ENCODE results near the gene MTA1.

MTA1 gene

DNA sequence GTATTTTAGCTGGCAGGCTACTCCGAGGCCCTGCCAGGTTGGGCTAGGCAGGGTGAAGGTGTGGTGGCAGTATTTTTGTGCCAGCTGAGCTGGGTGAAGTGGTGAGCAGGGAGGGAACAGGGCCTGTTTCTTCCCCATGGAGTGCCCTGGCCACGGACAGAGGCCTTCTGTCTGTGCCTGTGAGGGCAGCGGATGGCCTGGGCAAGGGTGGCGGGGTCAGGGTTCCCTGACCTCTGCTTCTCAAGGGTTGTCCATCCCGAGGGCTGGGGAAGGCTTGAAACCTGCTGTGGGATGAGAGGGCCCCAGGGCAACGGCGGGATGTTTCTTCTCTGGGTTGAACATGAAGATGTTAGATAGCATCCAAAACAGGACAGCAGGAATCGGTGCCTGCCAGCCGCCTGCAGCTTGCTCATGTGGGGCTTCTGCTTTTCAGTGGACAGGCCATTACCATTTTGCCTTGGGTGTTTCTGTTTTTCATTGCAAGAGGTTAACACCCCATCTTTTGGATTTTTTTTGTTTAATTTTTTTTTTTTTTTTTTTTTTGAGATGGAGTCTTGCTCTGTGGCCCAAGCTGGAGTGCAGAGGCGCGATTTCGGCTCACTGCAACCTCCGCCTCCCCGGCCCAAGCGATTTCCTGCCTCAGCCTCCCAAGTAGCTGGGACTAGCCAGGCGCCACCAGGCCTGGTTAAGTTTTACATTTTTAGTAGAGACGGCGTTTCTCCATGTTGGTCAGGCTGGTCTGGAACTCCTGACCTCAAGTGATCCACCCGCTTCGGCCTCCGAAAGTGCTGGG lies 3.3 kb downstream of the MTA1 start:
- DNase-seq (ENCODE audit: low spot score): no peak

DNA sequence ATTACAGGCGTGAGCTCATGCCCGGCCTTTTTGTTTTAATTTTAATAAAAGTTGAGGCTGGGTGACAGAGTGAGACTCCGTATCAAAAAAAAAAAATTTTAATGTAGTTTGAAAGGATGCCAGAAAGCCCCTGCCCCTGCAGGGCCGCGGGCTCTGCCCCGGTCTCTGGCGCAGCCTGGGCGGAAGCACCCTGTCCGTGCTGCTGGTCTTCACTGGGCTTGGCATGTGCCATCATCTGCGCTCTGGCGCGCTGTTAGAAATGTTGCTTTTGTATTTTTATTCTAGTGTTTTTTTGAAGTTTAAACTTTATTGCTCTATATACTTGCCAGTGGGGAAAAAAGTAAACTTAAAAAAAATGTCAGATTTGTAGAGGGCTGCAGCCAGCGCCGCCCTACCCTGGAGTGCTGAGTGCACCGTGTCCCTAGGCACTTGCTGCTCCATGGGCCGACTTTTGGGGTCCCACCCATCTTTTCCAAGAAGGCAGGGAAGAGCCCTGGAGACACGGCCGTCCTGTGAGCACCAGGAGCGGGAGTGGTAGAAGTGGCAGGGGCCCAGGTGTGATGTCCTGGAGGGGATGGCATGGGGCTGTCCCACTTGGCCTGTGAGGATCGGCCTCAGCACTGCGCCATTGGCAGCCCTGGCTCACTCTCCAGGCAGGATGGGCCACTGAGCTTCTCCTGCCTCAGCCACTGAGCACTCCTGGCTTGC lies 4.0 kb downstream of the MTA1 start:
- no peak for DNase-seq (ENCODE audit: low spot score)

DNA sequence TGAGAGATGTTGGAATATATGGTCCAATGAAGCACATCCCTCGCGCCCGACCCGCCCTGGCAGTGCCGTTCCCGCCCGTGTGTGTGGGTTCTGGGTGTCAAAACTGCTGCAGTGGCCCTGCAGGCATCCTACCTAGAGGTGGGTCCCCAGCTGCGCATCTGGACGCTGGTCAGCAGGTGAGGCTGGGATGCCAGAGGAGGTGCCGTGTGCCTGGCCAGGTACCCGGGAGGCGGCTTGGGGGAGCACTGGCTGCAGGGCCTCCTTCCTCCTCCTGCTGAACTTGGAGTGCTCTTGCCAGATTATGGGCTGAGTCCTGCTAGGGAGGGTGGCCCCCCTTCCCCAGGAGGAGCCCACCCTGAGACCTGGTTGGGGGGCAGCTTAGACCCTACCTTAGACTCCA lies 5.2 kb downstream of the MTA1 start:
- DNase-seq (ENCODE audit: low spot score): no peak

DNA sequence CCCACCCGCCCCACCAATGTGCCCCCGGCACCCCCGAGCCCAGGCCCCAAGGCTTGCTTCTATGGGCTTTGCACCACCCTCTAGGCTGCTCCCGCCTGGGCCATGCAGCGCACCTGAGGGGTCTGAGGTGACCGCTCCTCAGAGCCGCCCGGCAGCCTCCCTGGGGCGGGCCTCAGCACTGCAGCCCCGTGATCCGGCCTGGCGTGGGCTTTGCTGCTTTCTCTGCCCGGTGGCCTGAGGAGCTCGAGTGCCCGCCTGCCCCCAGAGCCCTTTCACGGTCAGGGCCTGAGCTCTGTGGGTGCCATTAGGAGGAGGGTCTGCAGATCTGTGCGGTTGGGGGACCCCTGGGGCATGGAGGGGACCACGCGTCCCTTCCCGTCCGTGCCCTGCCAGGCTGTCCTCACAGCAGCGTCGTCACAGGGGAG lies 6.2 kb downstream of the MTA1 start:
- no peak for DNase-seq (ENCODE audit: low spot score)

DNA sequence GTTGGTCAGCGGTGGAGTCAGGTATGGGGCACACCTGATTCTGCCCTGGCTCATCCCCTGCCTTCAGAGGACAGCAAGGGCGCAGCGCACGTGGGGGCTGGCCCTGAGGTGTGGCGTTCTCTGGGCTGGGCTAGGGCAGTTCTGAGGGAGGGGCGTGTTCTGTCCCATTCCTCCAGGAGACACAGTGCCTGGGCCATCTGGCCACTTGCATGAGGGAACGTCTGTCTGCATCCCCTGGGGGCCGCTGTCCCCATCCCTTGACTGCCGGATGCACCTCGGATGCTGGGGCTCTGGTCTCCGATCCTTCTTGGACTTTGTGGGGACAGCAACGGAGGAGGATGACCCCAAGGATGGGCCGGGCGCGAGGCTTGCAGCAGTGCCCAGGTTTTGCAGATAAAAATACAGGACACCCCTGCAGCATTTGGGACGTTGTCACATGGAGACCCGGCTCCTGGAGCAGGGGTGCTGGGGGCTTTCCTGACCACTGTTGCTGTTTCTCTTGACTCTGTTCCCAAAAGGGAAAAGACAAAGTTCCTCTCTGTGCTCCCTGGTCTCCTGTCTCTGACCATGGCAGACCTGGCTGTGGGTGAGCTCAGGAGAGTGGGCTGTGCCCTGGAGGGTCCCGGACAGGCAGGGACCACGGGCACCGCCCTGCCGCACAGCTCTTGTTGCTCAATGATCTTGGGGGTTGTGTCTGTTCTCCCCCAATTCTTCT lies 6.9 kb downstream of the MTA1 start:
- no peak for DNase-seq (ENCODE audit: low spot score)

DNA sequence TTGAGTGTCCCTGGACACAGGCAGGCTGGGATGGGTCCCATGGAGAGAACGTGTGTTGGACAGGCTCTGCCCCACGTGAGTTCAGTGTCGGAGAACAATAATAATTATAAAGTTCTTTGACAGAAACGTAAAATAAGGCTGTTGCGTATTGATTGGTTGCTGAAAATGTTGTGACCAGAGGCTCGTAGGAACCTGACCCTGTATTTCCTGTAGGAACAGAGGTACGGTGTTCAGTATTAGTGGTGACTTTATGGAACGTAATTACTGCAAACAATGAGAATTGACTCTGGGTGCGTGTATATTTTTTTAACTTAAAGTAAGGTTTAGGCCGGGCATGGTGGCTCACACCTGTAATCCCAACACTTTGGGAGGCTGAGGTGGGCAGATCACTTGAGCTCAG lies 7.8 kb downstream of the MTA1 start:
- no peak for DNase-seq (ENCODE audit: low spot score)

DNA sequence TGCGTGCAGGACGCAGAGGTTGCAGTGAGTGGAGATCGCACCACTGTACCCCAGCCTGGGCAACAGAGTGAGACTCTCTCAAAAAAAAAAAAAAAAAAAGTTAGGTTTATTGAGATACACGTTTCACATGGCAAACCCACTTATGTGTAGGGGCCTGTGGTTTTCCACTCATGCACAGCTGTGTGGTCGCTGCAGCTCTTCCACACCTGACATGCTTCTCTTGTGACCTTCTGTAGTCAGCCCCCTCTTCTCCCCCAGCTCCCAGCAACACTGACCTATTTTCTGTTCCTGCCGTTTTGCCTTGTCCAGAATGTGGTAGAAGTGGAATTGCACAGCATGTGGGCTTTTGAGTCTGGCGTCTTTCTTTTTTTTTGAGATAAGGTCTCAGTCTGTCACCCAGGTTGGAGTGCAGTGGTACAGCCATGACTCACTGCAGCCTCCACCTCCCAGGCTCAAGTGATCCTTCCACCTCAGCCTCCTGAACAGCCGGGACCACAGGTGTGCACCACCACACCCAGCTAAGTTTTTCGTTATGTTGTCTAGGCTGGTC lies 8.4 kb downstream of the MTA1 start:
- no peak for DNase-seq (ENCODE audit: low spot score)

DNA sequence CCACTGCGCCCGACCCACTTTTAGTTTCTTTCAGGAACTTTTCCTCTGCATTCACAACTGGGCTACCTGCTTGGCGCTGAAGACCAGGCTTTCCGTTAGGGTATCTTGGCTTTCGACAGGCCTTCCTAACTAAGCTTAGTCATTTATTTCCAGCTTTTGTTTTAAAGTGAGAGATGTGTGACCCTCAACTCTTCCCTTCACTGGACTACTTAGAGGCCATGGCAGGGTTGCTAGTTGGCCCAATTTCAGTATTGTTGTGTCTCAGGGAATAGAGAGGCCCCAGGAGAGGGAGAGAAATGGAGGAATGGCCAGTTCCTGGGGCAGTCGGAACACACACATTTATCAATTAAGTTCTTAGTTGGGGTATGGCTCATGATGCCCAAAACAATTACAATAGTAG lies 10.4 kb downstream of the MTA1 start:
- DNase-seq (ENCODE audit: low spot score): no peak

DNA sequence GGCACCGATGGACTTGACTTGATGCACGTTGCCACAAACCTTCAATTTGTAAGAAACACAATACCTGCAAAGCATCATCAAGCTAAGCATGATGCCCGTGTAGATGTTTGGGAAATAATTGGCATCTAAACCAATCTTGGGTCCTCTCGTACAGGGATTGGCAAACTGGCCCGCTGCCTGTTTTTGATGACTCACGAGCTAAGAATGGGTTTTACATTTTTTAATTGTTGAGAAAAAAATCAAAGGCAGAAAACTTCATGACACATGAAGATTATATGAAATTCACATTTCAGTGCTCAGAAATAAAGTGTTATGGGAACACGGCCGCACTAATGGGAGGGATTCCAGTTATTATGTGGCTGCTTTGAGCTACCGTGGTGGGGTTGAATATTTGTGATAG lies 10.9 kb downstream of the MTA1 start:
- no peak for DNase-seq (ENCODE audit: low spot score)

DNA sequence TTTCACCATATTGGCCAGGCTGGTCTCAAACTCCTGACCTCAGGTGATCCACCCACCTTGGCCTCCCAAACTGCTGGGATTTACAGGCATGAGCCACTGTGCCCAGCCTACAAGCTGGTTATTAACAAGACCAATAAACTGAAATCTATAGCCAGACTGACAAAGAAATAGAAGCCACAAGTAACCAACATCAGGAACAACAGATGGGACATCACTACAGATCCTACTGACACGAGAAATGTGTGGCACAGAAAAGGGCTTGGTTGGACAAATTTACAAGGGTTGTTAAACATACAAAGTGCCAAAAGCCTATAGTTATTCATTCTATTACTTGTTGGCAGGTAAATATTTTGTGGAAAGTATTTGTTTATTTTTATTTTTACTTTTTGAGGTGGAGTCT lies 11.6 kb downstream of the MTA1 start:
- no peak for DNase-seq (ENCODE audit: low spot score)

DNA sequence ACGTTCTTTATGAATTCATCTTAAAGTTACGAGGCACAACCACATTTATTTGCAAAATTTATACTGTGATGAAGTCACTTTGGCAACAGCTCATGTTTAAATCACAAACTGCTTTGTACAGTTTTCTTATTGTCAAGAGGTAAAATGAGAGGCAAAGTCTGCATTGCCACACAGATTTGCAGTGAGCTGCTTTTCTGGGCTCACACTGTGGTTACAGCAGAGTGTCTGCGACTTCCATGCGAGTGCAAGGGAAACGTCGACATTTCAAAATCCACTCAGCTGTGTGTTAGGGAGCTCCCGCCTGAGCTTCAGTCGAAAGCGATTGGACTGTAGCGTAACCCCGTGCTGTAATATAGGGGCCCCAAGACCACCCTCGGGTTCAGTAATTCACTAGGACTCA lies 13.0 kb downstream of the MTA1 start:
- no peak for DNase-seq (ENCODE audit: low spot score)

DNA sequence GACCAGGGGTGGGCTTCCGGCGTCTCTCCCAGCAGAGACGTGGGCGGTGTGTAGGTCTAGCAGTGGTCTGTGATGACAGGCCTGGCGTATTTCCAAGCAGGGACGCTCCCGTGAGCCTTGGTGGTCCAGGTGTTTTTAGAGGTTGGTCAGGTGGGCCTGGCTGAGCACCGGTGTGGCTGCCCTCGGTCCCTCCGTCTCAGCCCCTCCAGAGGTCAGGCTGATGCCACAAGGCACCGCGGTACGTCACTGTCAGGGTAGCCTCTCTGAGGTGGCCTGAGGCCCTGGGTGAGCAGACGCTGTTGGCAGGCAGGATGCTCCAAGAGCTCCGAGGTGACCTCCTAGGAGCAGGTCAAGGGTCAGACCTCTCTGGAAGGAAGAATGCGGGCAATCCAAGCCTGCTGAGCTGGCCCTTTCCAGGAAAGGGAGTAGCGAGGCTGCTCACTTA lies 13.6 kb downstream of the MTA1 start:
- DNase-seq (ENCODE audit: low spot score): no peak

DNA sequence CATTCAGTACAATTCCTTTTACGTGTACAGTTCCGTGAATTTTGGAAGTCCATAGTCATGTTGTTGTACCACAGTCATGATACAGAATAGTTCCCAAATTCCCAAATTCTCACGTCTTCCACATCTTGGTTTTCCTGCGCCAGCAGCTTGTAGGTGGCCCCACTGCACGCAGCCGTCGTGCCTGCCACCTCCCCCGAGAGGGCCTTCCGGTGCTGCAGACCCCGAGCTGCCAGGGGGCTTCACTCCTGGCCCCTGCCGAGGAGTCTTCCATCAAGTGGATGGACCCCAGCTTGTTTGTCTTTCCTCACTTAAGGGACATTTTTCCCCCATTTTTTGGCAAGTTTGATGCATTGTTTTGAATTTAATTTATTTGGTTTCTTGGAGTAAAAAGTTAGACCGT lies 16.8 kb downstream of the MTA1 start:
- DNase-seq (ENCODE audit: low spot score): no peak

DNA sequence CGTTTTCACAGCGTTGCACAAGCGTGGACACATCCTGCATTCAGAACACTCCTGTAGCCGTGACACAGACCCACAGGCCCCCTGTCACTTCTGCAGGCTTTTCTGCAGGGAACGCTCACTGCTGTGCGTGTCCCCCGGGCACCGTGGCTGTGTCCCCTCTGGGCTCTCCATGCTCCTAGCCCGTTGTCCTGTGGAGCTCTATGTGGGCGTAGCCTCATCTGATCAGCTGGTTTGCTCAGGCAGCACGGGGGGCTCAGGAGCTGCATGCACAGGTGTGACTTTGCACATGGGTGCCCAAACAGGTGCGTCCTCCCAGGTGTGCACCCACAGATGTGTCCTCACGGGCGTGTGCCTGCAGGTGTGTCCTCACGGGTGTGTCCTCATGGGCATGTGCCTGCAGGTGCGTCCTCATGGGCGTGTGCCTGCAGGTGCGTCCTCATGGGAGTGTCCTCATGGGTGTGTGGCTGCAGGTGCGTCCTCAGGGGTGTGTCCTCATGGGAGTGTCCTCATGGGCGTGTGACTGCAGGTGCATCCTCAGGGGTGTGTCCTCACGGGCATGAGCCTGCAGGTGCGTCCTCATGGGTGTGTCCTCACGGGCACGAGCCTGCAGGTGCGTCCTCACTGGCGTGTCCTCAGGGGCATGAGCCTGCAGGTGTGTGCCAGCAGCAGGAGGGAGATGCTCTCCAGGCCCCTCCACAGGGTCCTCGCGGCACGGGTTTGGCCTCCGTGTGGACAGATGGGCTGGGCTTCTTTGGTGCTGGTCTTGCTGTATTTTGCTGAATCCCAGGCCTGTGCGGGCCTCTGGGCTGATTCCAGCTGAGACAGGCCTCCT lies 17.5 kb downstream of the MTA1 start:
- DNase-seq (ENCODE audit: low spot score): no peak

DNA sequence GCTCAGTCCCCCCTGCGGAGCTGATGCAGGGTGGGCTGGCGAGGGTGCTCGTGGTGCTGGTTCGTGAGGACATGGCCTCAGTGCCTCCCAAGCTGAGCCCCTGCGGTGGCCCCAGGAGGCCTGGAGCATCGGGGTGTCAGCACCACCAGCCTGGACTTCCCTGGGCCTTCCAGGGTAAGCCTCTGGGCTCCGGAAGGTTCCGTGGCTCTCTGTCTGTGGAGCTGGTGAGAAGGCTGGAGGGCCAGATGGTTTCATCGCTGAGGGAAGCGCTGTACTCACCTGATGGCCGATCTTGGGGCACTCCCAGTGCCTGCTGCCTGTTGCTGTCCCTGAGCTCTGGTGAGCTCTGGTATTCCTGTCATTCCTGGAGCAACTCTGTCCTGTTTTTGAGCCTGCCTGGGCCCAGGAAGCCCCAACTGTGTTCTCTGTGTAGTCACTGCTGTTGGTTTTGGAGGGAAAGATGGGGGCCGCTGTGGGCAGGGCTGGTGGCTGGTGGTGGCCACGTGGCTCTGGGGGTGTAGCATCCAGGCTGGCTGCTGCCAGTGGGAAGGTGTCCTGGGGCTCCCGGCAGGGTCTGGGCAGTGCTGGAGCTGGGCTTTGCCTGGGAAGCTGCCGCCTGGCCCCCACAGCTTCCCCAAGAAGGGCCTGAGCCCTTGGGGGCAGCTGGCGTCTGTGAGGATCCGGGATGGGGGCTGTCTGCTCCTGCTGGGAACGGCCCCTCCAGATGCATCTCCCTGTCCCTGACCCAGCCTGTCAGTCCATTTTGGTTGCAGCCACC lies 18.3 kb downstream of the MTA1 start:
- DNase-seq (ENCODE audit: low spot score): no peak

DNA sequence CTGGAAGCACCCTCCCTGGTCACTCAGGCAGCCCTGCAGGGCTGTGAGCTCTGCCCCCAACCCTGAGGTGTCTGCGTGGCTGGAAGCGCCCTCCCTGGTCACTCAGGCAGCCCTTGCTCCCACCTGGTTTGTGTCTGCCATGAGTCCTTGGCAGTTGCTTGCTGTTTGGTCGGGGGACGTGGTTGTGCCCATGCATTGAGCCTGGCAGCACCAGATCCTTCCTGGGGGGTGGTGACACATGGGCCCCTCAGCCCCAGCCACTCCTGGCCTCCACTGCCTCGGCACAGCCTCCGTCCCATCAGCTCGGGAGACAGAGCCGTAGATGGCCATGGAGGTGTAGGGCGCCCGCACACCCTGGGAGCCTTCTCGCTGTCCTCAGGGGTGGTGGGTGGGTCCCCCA lies 19.6 kb downstream of the MTA1 start:
- no peak for DNase-seq (ENCODE audit: low spot score)

DNA sequence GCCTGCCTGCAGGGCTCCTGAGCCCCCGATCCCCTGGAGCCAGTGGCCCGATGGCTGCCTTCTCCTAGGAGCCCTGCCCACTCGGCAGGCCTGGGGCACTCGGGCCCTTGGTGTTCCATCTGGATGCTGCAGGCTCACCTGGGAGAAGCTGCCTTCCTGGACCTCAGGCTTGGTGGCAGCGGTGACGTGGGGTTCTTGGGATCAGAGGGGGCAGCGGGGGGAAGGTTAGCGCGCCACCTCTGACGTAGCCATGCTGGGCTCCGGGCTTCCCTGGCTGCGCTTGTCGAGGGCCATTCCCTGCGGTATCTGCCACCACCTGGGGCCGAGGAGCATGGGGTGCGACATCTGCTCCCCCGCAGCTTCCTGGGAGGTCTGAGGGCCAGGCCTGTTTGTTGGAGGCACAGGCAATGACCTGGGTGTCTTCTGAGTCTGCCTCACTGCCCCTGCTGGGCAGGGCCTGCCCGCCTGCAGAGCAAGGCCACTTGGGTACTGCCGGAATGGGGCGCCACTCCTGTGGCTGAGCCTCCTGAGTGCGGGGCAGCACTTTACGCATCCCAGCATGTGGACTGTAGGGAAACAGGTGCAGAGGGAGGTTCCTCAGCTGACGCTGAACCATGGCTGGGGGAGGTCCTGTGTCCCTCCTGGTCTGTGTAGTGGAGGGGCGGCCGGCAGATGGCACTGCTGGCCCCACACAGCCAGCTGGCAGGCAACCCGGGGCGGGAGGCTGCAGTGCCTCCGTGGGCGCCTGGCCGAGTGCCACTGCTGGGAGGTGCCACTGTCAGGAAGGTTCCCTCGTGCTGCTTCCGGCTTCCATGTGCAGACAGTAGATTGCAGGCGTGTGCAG lies 20.3 kb downstream of the MTA1 start:
- no peak for DNase-seq (ENCODE audit: low spot score)

DNA sequence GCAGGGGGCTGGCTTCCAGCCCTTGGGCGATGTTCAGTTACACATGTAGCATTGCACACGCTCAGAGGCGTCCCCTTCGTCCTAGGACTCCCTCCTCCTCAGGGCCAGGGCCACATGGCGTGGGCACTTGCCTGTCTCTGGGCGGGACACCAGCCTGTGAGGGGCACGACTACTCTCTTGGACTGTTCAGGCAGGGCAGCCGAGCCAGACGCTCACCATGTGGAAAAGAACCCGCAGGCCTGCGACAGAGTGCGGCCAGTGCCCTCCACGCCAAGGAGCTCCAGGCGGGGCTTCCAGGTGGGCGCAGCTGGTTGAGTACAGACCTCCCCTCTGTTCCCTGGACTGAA lies 20.9 kb downstream of the MTA1 start:
- no peak for DNase-seq (ENCODE audit: low spot score)

DNA sequence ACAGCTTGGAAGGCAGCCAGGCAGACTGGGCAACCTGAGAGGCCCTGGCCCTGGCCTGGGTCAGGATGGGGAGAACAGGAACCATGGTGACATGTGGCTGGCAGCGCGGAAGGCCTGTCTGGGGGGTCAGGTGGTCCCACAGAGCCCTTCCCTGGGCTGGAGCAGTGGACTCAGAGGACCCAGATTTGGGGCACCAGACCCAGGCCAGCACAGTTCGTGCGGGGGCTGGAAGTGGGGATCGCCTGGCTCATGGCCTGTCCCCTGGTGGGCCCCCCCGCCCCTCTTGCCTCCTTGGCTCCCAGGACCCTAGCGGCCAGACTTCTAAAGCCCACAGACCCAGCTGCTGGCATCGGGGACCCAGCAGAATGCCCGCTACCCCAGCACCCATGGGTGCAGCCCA lies 21.4 kb downstream of the MTA1 start:
- DNase-seq (ENCODE audit: low spot score): no peak

DNA sequence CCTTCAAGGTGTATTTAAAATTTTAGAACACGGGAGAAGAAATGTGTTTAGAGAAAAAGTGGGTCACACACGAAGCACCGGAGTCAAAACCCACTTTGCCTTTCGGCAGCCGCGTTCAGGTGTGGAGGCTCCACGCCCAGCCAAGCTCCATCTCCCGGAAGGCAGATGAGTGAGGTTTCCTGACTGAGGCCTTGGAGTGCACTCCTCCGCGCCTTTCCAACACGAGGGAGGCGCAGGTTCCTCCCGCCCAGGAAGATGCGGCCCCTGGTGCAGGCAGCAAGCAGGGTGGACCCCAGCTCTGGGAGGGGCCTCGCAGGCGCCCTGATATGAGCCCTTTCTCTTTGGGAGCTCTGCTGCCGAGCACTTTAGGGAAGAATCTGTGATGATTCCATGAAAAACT lies 22.5 kb downstream of the MTA1 start:
- no peak for DNase-seq (ENCODE audit: low spot score)
